IPS DF 6.9 (cell line): ENCODE measurements around the gene POLR3GL.

Experiments used
- DNase-seq: peaks from one replicate; pipeline ENCODE4 v3.0.0-alpha.2; 2013; ENCODE audit warnings: low read depth, low spot score
- H3K27ac ChIP-seq: one replicate; pipeline ENCODE4 v1.5.1; 2013; ENCODE audit warnings: low read length, control low read depth
- H3K27me3 ChIP-seq: 2 replicates; pipeline ENCODE4 v1.6.1; 2013; ENCODE audit warnings: mild to moderate bottlenecking, low read length; ENCODE audit not compliant: control insufficient read depth, insufficient read depth
- H3K36me3 ChIP-seq: 2 replicates; pipeline ENCODE4 v1.6.1; 2013; ENCODE audit warnings: low read length; ENCODE audit not compliant: control insufficient read depth, insufficient read depth
- H3K4me1 ChIP-seq: 2 replicates; pipeline ENCODE4 v1.6.1; 2013; ENCODE audit warnings: low read length; ENCODE audit not compliant: control insufficient read depth, insufficient read depth
- H3K4me3 ChIP-seq: 2 replicates; pipeline ENCODE4 v1.5.1; 2013; ENCODE audit warnings: mild to moderate bottlenecking, low read length
- H3K9me3 ChIP-seq: 2 replicates; pipeline ENCODE4 v1.6.1; 2013; ENCODE audit warnings: low read length, inconsistent platforms; ENCODE audit not compliant: control insufficient read depth, insufficient read depth
- WGBS: extraction: QIAGEN DNeasy Blood & Tissue Kit; methylation state at CpG from one replicate; pipeline ENCODE4 v1.1.7; 2013; ENCODE audit warnings: mixed read lengths, missing lambda C conversion rate; ENCODE audit not compliant: insufficient read length, insufficient coverage; 5-methylcytosine and 5-hydroxymethylcytosine counted together

Gene POLR3GL

DNA sequence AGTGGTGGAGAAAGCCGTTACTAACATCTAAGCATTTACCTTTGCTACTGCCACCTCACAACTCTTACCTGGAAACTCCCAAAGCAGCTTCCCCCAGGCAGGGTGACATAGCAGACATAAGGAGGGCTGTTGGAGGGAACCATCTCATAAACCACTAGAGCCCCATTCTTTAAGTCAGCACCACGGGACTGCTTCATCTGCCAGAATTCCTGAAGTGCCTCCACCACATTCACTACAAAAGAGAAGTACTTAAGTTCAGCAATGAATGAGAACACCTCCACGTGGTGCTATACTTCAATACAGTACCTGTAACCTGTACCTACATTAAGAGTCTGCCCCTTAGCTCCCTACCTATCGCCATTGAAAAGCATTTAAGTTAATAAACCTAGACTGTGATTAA lies 16.9 kb upstream of the POLR3GL start:
- Histone ChIP-seq H3K27ac (no peak overlapping the region), H3K27me3 (no peaks in the 10 kb centered on the region), H3K4me3 (no peak overlapping the region), H3K4me1 (peaks cover 2% of the 10 kb centered on the region; the same call in 1 of the 2 replicates), H3K9me3 (no peaks in the 10 kb centered on the region), H3K36me3 (no peaks in the 10 kb centered on the region)
- no peak for DNase-seq
- no CpG with 5 or more reads among the region's 4 CpGs for WGBS

- no peak overlapping the region for H3K4me3 ChIP-seq
- no peak overlapping the region for H3K27ac ChIP-seq
- no peaks in the 10 kb centered on the region for H3K27me3 ChIP-seq
- no peaks in the 10 kb centered on the region for H3K9me3 ChIP-seq
- WGBS: no CpG with 5 or more reads among the region's 4 CpGs
- no peaks in the 10 kb centered on the region for H3K36me3 ChIP-seq
- DNase-seq: no peak
- peaks cover 2% of the 10 kb centered on the region; the same call in 1 of the 2 replicates for H3K4me1 ChIP-seq
These were observed 15.3 kb upstream of the POLR3GL start for GRCh38 chr1:145949219-145949618.

DNA sequence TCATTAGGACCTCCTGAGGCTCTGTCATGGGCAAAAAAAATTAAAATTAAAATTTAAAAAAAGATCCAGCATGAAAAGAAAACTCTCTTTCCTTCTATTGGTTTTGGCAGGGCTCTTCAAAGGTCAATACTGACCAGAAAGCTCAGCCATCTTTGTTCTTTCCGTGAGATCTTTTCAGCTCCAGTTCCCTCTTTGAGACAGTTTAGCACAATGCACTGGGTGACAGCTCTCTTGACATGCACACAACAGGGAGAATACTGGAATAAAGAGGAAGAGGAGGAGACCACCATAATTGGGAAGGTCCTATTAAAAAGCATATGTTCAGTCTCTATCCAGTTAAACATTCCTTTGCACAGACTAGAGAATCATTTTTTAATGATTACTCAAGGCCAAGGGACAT lies 13.0 kb upstream of the POLR3GL start:
- no peak for DNase-seq
- Histone ChIP-seq H3K9me3 (no peaks in the 10 kb centered on the region), H3K4me3 (no peak overlapping the region), H3K27ac (no peak overlapping the region), H3K36me3 (no peaks in the 10 kb centered on the region), H3K4me1 (peaks cover 2% of the 10 kb centered on the region; the same call in 1 of the 2 replicates), H3K27me3 (peaks cover 2% of the 10 kb centered on the region; the same call in 1 of the 2 replicates)
- no CpG with 5 or more reads among the region's 1 CpG for WGBS

DNA sequence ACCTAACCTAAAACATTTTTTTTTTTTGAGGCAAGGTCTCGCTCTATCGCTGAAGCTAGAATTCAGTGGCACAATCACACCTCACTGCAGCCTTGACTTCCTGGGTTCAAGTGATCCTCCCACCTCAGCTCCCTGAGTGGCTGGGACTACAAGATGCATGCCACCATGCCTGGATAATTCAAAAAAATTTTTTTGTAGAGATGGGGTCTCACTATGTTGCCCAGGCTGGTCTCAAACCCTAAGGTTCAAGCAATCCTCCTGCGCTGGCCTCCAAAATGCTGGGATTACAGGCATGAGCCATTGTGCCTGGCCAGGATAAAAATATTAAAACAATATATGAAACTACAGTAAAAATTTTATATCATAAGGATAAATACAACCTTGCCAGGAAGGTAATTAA lies 11.6 kb upstream of the POLR3GL start:
- WGBS: no CpG with 5 or more reads among the region's 3 CpGs
- H3K27ac ChIP-seq: no peak overlapping the region
- no peaks in the 10 kb centered on the region for H3K36me3 ChIP-seq
- no peaks in the 10 kb centered on the region for H3K9me3 ChIP-seq
- peaks cover 2% of the 10 kb centered on the region; the same call in 1 of the 2 replicates for H3K27me3 ChIP-seq
- peaks cover 2% of the 10 kb centered on the region; the same call in 1 of the 2 replicates for H3K4me1 ChIP-seq
- H3K4me3 ChIP-seq: no peak overlapping the region
- DNase-seq: no peak

DNA sequence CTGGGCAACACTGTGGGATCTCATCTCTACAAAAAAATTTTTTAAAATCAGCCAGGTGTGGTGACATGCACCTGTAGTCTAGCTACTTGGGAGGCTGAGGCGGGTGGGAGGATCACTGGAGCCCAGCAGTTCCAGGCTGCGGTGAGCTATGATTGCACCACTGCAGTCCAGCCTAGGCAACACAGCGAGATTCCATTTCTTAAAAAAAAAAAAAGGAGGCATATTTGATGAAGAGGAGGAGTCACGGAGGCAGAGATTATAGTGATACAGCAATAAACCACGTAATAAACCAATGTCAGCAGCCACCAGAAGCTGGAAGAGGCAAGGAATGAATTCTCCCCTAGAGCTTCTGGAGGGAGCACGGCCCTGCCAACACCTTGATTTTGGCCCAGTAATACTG lies 10.6 kb upstream of the POLR3GL start:
- peaks cover 2% of the 10 kb centered on the region; the same call in 1 of the 2 replicates for H3K27me3 ChIP-seq
- H3K36me3 ChIP-seq: no peaks in the 10 kb centered on the region
- no peaks in the 10 kb centered on the region for H3K9me3 ChIP-seq
- H3K4me1 ChIP-seq: peaks cover 2% of the 10 kb centered on the region; the same call in 1 of the 2 replicates
- no peak overlapping the region for H3K27ac ChIP-seq
- no CpG with 5 or more reads among the region's 6 CpGs for WGBS
- H3K4me3 ChIP-seq: no peak overlapping the region
- no peak for DNase-seq

- Histone ChIP-seq H3K27ac (no peak overlapping the region), H3K27me3 (peaks cover 10% of the 10 kb centered on the region; the same call in 1 of the 2 replicates), H3K36me3 (no peaks in the 10 kb centered on the region), H3K4me1 (peaks cover 2% of the 10 kb centered on the region; the same call in 1 of the 2 replicates), H3K4me3 (no peak overlapping the region), H3K9me3 (no peaks in the 10 kb centered on the region)
- WGBS: no CpG with 5 or more reads among the region's 2 CpGs
- DNase-seq: no peak
These were observed 9.1 kb upstream of the POLR3GL start for GRCh38 chr1:145955436-145955835.

DNA sequence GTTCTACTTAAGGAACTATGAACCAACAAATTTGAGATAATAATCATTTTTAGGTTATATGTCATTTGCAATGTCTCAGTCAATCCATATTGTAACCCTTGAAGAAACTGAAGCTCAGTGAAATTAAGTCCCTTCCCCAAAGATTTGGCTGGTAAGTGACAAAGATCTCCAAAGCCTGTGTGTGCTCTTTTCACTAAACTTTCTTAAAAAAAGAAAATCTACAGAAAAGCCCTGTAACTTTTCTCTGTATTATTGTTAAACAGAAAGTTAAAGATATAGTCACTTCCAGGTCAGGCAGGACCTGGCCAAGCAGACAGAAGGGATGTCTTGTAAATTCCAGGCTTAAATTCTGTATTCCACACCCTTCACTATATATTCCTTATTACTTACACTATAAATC lies 8.1 kb upstream of the POLR3GL start:
- Histone ChIP-seq H3K4me3 (no peak overlapping the region), H3K36me3 (no peaks in the 10 kb centered on the region), H3K27ac (no peak overlapping the region), H3K9me3 (no peaks in the 10 kb centered on the region), H3K4me1 (no peaks in the 10 kb centered on the region), H3K27me3 (peaks cover 10% of the 10 kb centered on the region; the same call in 1 of the 2 replicates)
- DNase-seq: no peak

- WGBS: 100% methylated on average over 1 of the region's 3 CpGs
- H3K4me1 ChIP-seq: no peaks in the 10 kb centered on the region
- no peaks in the 10 kb centered on the region for H3K36me3 ChIP-seq
- peak overlapping the region; percentile 69; the same call in 1 of the 2 replicates for H3K4me3 ChIP-seq
- peaks cover 15% of the 10 kb centered on the region for H3K27me3 ChIP-seq
- H3K9me3 ChIP-seq: no peaks in the 10 kb centered on the region
- DNase-seq: no peak
- H3K27ac ChIP-seq: no peak overlapping the region
These were observed 7.6 kb upstream of the POLR3GL start for GRCh38 chr1:145956781-145957442.

GRCh38 chr1:145957443-145958319 lies 6.8 kb upstream of the POLR3GL start, which contains the start of gene LIX1L:
Gene LIX1L (minus strand): TSS chr1:145958017. CDS start chr1:145957927, 90 bp downstream.
- peaks cover 20% of the 10 kb centered on the region for H3K27me3 ChIP-seq
- peak within 1 kb of the TSS; percentile 69; the same call in 1 of the 2 replicates for H3K4me3 ChIP-seq
- no CpG with 5 or more reads among the region's 60 CpGs for WGBS
- H3K4me1 ChIP-seq: no peaks in the 10 kb centered on the region
- no peaks in the 10 kb centered on the region for H3K9me3 ChIP-seq
- H3K27ac ChIP-seq: no peak within 1 kb of the TSS
- peak; percentile 95 for DNase-seq
- no peaks in the 10 kb centered on the region for H3K36me3 ChIP-seq

DNA sequence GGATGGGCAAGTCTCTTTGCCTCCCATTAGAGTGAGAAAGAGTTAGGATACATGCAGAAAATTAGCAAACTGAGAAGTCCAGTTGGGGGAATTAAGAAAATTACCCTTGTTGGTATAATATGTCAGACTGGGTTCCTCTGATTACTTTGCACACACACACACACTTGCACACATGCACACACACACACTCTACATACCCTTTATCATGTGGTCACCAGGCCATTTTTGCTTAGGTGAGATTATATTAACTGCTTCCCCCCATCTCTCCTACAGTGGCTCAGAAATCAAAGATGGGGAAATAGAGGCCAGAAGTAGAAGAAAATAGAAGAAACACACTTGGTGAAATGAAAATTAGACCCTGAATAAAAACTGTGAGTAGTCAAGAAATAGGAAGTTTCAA lies 5.8 kb upstream of the POLR3GL start:
- Histone ChIP-seq H3K36me3 (no peaks in the 10 kb centered on the region), H3K27me3 (peaks cover 29% of the 10 kb centered on the region), H3K27ac (no peak overlapping the region), H3K4me3 (no peak overlapping the region), H3K9me3 (no peaks in the 10 kb centered on the region), H3K4me1 (peaks cover under 1% of the 10 kb centered on the region; the same call in 1 of the 2 replicates)
- DNase-seq: no peak
